Upper lobe of left lung (tissue), 6 donors: Measurements from ENCODE around the gene PEBP1. TPM values are rescaled to one million over a fixed set of nuclear protein-coding genes. Genes with fewer than 3 reads are reported as not detected.

ENCODE experiments used
- ATAC-seq, 2 donors: fragments of 200-7000 bp; cut with Tn5 transposase; one replicate each; pipeline ENCODE4 v1.9.1; 2022; ENCODE audit warnings: mild to moderate bottlenecking in 2 of 2, moderate library complexity in 2 of 2; ENCODE audit not compliant: low FRiP score in 2 of 2
- DNase-seq, 2 donors: peaks; one replicate each; pipeline ENCODE4 v3.0.0-alpha.2; 2019 to 2020
- H3K27ac ChIP-seq, 4 donors: fragments of 200-600 bp; sonication (generic); one replicate each; pipeline ENCODE4 v1.5.1; 2016 to 2019
- H3K27me3 ChIP-seq, 4 donors: fragments of 200-600 bp; sonication (generic); one replicate each; pipeline ENCODE4 v1.5.1; 2017 to 2019
- H3K36me3 ChIP-seq, 4 donors: fragments of 200-600 bp; sonication (generic); one replicate each; pipeline ENCODE4 v1.5.1; 2016 to 2019
- H3K4me1 ChIP-seq, 4 donors: fragments of 200-600 bp; sonication (generic); one replicate each; pipeline ENCODE4 v1.5.1; 2018 to 2019
- H3K4me3 ChIP-seq, 4 donors: fragments of 200-600 bp; sonication (generic); one replicate each; pipeline ENCODE4 v1.5.1; 2017 to 2019; ENCODE audit warnings: mild to moderate bottlenecking in 2 of 4, moderate library complexity in 1 of 4
- H3K9me3 ChIP-seq, 4 donors: fragments of 200-600 bp; sonication (generic); one replicate each; pipeline ENCODE4 v1.5.1; 2018 to 2019
- CTCF ChIP-seq, 6 experiments: fragments of 450-650 bp in 4 of 6; fragments of 200-600 bp in 2 of 6; sonication (generic) in 2 of 6; IDR thresholded peaks; one replicate each; pipeline ENCODE4 v1.5.1; 2016 to 2019; ENCODE audit warnings: antibody characterized with exemption in 6 of 6
- EP300 ChIP-seq, 4 donors: sonication (generic); formaldehyde crosslinking; IDR thresholded peaks; one replicate each; pipeline ENCODE4 v1.5.1; 2017; ENCODE audit warnings: antibody characterized with exemption in 4 of 4, control low read depth in 2 of 4
- POLR2A ChIP-seq, 4 donors: fragments of 450-650 bp; IDR thresholded peaks; one replicate each; pipeline ENCODE4 v1.5.1; 2016 to 2017; ENCODE audit warnings: antibody characterized with exemption in 4 of 4, mild to moderate bottlenecking in 2 of 4
- POLR2AphosphoS5 ChIP-seq, 2 donors: sonication (generic); formaldehyde crosslinking; IDR thresholded peaks; one replicate each; pipeline ENCODE4 v1.5.1; 2017; ENCODE audit warnings: antibody characterized with exemption in 2 of 2
- WGBS, 2 donors: methylation state at CpG; one replicate each; pipeline ENCODE4 v1.1.5; 2017 to 2018; 5-methylcytosine and 5-hydroxymethylcytosine counted together
- total RNA-seq, 6 donors: library from RNA; depleted of rRNA in 4 of 6; stranded (reverse); fragments of >200 nt in 4 of 6; gene quantifications; one replicate each; pipeline versions ENCODE4 v1.1.0 to v1.2.1, GENCODE V29; 2016 to 2021
- donor health status: DM: no; HTN: no; CAD: no; lungs with moderate emphysema.
- donor health status: DM: no; HTN: yes; CAD: no; lungs with severe emphysema.

Gene PEBP1
- total RNA-seq, 6 donors from 2014 or later = 92.2 to 432 (median 214) TPM

GRCh38 chr12:118098911-118099671 is 36.8 kb upstream of the PEBP1 start:
- WGBS, 2 donors = 85 to 87% methylated on average over 10 to 12 of the region's 12 CpGs
- Histone ChIP-seq H3K36me3 (peaks cover 0 to 13% (median 0%) of the 10 kb centered on the region in 4 donors), H3K4me3 (no peak overlapping the region), H3K27me3 (no peaks in the 10 kb centered on the region), H3K4me1 (peaks cover 9 to 19% (median 14%) of the 10 kb centered on the region in 4 donors), H3K27ac (no peak overlapping the region), H3K9me3 (no peaks in the 10 kb centered on the region)
- DNase-seq (no peak), ATAC-seq (no peak)
- TF ChIP-seq POLR2A (IDR thresholded peaks at IDR 0.05) = no peak
- TF ChIP-seq EP300 (IDR thresholded peaks at IDR 0.05) = no peak
- no peak for TF ChIP-seq POLR2AphosphoS5 (IDR thresholded peaks at IDR 0.05)
- TF ChIP-seq CTCF (IDR thresholded peaks at IDR 0.05) = no peak

GRCh38 chr12:118101051-118101450 is 34.9 kb upstream of the PEBP1 start:
- H3K4me1 ChIP-seq = peaks cover 15 to 32% (median 20%) of the 10 kb centered on the region in 4 donors
- 87 to 94% methylated on average over 3 of the region's 3 CpGs for WGBS, 2 donors
- no peaks in the 10 kb centered on the region for H3K9me3 ChIP-seq
- ATAC-seq = no peak
- no peak for TF ChIP-seq POLR2AphosphoS5 (IDR thresholded peaks at IDR 0.05)
- TF ChIP-seq CTCF (IDR thresholded peaks at IDR 0.05) = no peak
- TF ChIP-seq POLR2A (IDR thresholded peaks at IDR 0.05) = no peak
- TF ChIP-seq EP300 (IDR thresholded peaks at IDR 0.05) = no peak
- H3K27me3 ChIP-seq = no peaks in the 10 kb centered on the region
- H3K27ac ChIP-seq = peak overlapping the region in 1 of 4 donors; percentile 10
- no peaks in the 10 kb centered on the region for H3K36me3 ChIP-seq
- no peak for DNase-seq
- no peak overlapping the region for H3K4me3 ChIP-seq

GRCh38 chr12:118102070-118102469 is 33.9 kb upstream of the PEBP1 start:
- TF ChIP-seq CTCF (IDR thresholded peaks at IDR 0.05) = no peak
- TF ChIP-seq POLR2A (IDR thresholded peaks at IDR 0.05) = no peak
- TF ChIP-seq POLR2AphosphoS5 (IDR thresholded peaks at IDR 0.05) = no peak
- no peak for TF ChIP-seq EP300 (IDR thresholded peaks at IDR 0.05)
- ATAC-seq (no peak), DNase-seq (no peak)
- Histone ChIP-seq H3K36me3 (no peaks in the 10 kb centered on the region), H3K4me1 (peaks cover 15 to 32% (median 20%) of the 10 kb centered on the region in 4 donors), H3K4me3 (peak overlapping the region in 2 of 4 donors; percentile 91 to 93), H3K9me3 (no peaks in the 10 kb centered on the region), H3K27ac (peak overlapping the region in 3 of 4 donors; percentile 4 to 18 (median 11)), H3K27me3 (no peaks in the 10 kb centered on the region)
- 76 to 93% methylated on average over 4 to 6 of the region's 6 CpGs for WGBS, 2 donors

- peaks cover 15 to 32% (median 20%) of the 10 kb centered on the region in 4 donors for H3K4me1 ChIP-seq
- no peaks in the 10 kb centered on the region for H3K36me3 ChIP-seq
- H3K9me3 ChIP-seq = no peaks in the 10 kb centered on the region
- 15 to 23% methylated on average over 5 of the region's 5 CpGs for WGBS, 2 donors
- no peaks in the 10 kb centered on the region for H3K27me3 ChIP-seq
- TF ChIP-seq POLR2AphosphoS5 (IDR thresholded peaks at IDR 0.05) (no peak), CTCF (IDR thresholded peaks at IDR 0.05) (no peak), EP300 (IDR thresholded peaks at IDR 0.05) (no peak), POLR2A (IDR thresholded peaks at IDR 0.05) (no peak)
- DNase-seq (no peak), ATAC-seq (no peak)
- H3K4me3 ChIP-seq = peak overlapping the region in 3 of 4 donors; percentile 85 to 93 (median 91)
- H3K27ac ChIP-seq = peak overlapping the region in 3 of 4 donors; percentile 77 to 89 (median 87)
Observed at GRCh38 chr12:118102609-118103008, 33.3 kb upstream of the PEBP1 start.
